Fibroblast of peridontal ligament (primary cell): ENCODE data around the gene CDK13.
A peak's percentile ranks its signal among the peaks of the same experiment; 100 is the strongest.

Source experiments
- DNase-seq: peaks from one replicate; pipeline ENCODE4 v3.0.0-alpha.2; 2010; ENCODE audit errors: extremely low read depth

Gene CDK13

DNA sequence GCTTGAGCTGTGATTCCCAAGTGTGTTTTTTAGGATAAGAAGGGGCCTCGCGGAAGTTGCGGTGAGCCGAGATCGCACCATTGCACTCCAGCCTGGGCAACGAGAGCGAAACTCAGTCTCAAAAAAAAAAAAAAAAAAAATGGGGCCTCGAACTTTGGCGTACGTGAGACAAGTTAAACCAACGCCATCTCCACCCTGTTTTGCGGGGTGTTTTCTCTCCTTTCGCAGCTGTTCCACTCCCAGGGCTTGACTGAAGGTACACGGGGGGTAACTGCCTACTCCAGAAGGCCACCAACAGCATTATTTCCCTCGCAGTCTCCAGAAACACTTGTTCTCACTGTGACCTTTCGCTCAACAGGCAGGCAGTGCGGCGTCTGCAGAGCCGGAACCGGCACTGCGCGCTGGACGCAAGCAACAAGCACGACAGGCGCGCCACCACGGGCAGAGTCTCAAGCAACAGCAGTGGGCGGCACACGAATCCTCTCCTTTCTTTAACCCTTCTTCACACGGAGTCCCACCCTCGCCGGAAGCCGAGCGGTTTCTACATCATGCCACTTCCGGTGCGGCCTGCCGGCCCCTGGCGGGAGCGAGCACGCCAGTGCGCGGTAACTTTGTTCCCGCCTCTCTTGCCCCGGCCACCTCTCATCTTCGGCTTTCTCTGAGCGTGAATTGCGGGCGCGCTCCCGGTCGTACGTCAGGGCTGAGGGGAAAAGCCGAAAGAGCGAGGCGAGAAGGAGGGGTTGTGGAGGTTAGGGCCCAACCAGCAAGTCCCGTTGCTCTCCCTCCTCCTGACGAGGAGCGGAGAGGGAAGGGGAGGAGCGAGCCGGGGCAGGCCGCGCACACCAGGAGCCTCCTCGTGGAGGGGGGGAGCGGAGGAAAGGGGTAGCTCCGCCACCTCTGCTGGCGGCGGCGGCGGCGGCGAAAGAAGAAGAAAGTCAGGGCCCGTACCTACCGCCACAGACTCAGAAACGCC, 814 bp upstream of the CDK13 start:
- DNase-seq: peak; percentile 99

DNA sequence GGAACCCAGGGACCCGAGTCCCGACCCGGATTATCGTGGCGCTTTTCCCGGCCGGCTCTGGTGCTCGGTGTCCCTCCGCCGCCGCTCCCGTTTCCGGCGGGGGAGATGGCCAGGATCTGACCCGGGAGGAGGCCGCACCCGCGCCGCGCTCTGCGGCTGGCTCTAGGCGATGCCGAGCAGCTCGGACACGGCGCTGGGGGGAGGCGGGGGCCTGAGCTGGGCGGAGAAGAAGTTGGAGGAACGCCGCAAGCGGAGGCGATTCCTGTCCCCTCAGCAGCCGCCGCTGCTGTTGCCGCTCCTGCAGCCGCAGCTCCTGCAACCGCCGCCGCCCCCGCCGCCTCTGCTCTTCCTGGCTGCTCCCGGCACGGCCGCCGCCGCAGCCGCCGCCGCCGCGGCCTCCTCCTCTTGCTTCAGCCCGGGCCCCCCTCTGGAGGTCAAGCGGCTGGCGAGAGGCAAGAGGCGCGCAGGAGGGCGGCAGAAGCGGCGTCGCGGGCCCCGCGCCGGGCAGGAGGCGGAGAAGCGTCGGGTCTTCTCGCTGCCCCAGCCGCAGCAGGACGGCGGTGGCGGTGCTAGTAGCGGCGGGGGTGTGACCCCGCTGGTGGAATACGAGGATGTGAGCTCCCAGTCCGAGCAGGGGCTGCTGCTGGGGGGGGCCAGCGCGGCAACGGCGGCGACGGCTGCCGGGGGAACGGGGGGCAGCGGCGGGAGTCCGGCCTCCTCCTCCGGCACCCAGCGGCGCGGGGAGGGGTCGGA, 593 bp downstream of the CDK13 start:
- DNase-seq: peak; percentile 20

DNA sequence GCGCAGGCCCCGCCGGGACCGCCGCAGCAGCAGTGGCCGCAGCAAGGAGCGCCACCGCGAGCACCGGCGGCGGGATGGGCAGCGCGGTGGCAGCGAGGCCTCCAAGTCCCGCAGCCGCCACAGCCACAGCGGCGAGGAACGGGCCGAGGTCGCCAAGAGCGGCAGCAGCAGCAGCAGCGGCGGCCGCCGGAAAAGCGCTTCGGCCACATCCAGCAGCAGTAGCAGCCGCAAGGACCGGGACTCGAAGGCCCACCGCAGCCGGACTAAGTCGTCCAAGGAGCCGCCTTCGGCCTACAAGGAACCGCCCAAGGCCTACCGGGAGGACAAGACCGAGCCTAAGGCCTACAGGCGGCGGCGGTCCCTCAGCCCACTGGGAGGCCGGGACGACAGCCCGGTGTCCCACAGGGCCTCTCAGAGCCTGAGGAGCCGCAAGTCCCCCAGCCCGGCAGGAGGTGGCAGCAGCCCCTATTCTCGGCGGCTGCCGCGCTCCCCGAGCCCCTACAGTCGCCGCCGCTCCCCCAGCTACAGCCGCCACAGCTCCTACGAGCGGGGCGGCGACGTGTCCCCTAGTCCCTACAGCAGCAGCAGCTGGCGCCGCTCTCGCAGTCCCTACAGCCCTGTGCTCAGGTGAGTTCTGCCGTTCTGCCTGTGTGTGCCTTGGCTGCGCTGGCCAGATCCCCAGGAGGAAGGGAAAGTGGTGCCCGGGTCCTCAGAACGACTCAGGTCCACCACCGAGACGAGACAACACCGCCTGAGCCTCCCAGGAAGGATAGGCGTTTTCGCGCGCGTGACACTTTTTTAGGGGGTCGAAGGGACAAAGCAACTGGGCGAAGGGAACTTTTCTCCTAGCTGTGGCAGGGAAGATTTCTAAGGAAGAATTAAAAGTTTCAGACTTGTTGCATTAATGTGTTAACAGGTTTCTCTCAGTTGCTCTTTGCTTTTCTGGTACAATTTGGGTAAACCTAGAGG, 1.5 kb downstream of the CDK13 start:
- DNase-seq: peak; percentile 25

DNA sequence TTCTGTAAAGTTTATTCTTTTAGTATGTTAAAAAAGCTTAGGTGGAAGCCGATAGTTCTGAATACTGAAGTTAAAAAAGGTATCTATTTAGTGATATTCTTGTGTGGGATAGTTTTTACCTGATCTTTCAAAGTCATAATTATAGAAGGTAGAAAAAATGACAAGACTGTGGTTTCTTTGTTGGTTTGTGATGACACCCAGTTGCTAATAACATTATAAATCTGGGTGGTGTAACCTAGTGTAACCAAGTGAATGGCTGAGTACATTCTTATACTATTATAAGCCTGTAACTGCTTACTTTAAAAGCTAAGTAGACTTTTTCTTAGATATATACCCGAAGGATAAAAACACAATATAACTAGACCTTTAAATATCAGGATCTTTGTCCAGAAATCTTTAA, 2.3 kb downstream of the CDK13 start:
- DNase-seq: peak; percentile 66

DNA sequence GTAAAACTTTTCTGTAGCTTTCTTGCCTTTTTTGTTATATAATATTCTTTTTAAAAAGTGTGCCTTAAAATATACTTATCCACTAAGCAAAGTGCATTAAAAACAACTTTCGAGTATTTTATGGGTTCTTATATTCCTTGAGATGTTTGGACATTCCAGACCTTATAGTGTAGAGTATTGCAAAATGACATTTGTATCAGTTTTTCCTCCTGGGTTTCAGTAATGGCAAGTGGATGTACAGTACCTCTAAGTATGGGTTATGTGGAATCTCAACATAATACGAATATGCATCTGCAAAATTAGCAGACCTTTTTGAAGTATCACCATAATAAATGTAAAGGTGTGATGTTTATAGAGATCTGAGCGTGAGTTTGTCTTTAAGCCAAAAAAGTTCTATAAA, 2.7 kb downstream of the CDK13 start:
- DNase-seq: peak; percentile 41

DNA sequence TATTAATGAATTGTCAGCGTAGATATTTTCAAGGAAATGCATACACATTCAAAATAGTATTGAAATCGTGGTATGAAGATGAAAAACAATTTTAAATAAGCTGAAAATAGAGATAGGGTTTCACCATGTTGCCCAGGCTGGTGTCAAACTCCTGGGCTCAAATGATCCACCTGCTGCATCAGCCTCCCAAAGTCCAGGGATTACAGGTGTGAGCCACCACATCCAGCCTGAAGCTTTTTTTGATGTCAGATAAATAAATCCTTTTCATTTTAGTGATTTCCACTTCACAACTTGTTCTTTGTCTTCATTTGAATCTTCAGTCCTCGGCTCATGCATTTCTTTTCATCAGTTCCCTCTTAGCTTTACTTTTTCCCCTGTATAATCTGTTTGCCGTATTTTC, 4.6 kb downstream of the CDK13 start:
- DNase-seq: no peak

DNA sequence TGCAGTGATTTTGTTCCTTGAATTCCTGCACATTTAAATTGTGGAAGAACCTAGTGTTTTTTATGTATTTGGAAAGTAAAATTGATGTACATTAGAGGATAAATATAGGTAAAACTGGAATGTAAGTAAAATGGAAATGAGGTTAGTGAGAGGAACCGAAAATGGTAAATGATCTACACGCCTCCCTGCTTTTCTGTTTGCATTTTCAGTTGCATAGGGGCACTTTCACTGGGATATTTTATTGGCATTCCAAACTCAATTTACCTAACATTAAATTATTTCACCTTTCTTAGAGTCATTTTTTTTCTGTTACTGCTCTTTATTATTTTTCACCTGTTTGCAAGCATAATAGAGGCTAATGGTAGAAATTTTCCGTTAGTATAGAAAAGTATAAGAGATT, 8.0 kb downstream of the CDK13 start:
- DNase-seq: no peak

DNA sequence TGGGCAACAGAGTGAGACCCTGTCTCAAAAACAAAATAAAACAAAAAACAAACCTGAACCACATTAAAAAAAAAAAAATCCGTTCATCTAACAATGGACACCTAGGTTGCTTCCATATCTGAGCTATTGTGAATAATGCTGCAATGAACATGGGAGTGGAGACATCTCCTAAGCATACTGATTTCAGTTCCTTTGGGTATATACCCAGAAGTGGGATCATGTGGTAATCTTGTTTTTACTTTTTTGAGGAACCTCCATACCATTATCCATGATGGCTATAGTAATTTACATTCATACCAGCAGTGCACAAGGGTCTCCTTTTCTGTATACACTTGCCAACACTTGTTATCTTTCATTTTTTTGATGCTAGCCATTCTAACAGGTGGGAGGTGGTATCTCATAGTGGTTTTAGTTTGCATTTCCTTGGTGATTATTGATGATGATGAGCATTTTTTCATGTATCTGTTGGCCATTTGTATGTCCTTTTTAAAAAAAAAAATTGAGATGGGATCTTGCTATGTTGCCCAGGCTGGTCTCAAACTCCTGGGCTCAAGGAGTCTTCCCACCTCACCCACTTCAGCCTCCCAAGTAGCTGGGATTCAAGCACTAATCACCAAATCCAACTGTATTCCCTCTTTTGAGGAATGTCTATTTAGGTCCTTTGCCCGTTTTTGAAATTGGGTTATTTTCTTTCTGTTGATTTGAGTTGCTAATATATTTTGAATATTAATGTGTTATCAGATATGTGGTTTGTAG, 17.5 kb downstream of the CDK13 start:
- no peak for DNase-seq

DNA sequence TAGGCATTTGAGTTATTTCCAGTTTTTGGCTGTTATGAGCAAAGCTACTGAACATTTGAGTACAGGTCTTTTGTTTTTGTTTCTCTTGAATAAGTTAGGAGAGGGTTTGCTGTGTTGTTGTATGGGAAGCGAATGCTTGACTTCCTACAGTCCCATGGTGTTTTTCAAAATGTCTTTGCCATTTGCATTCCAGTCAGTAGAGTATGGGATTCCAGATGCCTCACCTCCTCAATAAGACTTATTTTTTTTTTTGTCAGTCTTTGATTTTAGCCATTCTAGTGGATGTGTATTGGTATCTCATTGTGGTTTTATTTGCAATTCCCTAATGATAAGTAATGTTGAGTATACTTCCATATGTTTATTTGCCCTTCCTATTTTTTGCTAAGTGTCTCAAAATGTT, 19.4 kb downstream of the CDK13 start:
- DNase-seq: peak; percentile 15

DNA sequence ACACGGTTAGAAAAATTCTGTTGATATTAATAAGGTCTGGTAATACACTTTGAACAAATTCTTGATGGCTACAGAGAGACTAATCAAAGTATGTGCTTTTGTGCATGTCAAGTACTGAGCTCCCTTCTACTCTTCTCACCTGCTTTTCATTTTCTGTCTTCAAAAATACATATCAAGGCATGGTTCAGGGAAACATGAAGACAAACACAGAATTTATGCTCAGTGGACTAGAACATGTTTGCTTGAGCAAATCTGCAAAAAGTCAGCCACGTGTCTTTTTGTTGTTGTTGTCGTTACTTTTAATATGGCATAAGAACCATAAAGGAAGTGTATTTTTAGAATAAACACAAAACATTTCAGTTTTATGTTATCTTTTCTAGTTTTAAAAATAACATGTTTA, 21.9 kb downstream of the CDK13 start:
- no peak for DNase-seq

DNA sequence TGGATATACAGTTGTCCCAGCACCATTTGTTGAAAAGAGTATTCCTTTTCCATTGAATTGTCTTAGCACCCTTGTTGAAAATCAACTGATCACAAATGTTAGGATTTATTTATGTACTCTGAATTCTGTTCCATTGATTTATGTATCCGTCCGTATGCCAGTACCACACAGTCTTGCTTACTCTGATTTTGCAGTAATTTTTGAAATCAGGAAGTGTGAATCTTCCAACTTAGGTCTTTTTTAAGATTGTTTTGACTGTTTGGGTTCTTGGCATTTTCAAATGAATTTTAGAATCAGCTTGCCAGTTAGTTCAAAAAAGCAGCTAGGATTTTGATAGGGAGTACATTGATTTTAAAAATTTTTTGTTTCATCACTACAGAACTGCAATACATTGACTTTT, 23.7 kb downstream of the CDK13 start:
- DNase-seq: no peak

DNA sequence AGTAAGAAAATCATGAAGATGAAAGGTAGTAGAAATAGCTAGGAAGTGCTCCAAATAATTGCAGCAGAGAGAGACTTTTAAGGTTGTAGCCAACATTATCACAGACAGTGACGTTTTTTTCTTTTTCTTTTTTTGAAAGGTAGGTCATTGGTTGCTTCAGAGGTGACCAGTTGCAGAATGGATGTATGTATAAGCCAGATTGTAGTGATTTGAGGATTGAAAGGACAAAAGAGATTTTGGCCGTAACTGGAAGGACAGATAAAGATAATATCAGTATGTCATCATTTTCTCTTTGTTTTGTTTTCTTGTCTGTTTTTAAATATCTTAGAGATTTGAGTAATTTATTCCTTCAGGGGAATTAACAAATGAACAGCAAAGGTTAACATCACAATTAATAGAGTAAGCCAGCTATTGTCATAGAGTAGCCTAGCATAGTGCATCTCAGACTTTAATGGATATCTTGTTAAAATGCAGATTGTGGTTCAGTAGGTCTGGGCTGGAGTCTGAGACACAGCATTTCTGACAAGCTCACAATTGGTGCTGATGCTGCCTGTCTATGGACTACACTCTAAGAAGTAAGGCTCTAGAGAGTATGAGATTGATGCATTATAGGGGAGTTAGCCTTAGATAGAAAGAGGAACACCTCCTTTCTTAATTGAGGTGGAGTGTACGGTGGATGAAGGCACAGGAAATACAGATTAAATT, 28.3 kb downstream of the CDK13 start:
- no peak for DNase-seq

DNA sequence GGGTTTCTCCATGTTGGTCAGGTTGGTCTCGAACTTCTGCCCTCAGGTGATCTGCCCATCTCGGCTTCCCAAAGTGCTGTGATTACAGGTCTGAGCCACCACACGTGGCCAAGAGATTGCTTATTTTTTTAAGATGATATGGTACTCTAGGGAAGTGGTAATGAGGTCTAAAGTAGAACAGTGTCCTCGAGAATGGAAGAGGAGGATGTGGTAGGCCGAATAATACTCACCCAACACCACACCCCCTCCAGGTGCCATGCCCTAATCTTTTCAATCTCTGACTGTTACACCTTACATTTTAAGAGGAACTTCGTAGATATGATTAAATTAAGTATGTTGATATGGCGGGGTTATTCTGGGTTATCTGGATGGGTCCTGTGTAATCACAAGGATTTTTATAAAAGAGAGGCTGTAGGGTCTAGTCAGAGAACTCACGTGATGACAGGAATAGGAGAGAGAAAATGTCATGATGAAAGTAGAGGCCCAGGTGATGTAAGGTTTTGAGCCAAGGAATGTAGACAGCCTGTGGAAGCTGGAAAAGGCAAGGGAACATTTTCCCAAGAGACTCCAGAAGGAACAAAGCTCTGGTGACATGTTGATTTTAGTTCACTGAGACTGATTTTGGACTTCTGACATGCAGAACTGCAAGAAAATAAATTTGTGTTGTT, 29.5 kb downstream of the CDK13 start:
- DNase-seq: no peak

DNA sequence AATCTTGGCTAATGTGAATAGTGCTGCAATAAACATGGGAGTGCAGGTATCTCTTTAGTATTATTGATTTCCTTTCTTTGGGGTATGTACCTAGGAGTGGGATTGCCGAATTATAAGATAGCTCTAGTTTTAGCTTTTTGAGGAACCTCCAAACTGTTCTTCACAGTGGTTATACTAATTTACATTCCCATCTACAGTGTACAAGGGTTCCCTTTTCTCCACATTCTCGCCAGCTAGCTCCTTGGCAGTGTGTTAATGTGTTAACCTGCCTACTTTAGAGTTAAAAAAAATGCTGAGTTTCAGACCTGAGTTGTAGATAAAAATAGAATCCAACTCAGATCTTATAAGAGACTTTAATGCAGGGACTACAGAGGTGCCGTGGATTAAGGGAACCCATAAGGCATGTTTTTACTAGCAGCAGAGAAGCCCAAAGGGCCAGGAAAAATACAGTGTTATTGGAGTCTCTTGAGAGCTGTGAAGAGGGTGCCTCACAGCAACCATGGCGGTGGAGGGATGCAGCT, 35.4 kb downstream of the CDK13 start:
- no peak for DNase-seq

DNA sequence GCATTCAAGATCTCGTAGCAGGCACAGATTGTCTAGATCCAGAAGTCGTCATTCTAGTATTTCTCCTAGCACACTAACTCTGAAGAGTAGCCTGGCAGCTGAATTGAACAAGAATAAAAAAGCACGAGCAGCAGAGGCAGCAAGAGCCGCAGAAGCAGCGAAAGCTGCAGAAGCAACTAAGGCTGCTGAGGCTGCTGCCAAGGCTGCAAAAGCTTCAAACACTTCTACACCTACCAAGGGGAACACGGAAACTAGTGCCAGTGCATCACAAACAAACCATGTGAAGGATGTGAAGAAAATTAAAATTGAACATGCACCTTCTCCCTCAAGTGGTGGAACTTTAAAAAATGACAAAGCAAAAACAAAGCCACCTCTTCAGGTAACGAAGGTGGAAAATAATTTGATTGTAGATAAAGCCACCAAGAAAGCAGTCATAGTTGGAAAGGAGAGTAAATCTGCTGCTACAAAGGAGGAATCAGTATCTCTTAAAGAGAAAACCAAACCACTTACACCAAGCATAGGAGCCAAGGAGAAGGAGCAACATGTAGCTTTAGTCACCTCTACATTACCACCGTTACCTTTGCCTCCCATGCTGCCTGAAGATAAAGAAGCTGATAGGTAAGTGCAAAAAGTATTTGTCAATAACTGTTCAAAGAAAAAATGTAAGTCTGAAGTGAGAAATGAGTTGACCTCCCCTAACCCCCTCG, 37.7 kb downstream of the CDK13 start:
- DNase-seq: no peak

DNA sequence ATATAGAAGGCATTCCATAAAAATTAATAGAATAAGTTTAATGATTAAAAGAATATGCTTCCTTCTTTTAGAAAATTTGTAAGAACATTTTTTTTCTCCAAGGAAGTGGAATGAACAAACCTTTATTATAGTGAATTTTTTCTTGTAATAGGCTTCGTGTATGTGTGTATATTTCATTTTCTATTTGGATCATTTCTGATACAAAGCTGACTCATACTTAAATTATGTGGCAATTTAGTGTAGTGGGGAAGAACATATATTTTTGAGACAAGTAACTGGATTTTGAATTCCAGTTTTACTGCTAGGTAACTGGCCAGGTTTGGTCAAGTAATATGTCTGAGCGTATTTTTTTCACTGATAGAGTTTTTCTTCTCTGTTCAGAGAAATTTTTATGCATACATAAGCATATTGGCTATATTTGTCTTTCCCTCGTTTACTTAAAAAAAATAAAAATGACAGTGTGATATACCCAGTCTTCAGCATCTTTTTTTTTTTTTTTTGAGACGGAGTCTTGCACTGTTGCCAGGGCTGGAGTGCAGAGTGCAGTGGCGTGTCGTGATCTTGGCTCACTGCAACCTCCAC, 50.8 kb downstream of the CDK13 start:
- peak; percentile 49 for DNase-seq

DNA sequence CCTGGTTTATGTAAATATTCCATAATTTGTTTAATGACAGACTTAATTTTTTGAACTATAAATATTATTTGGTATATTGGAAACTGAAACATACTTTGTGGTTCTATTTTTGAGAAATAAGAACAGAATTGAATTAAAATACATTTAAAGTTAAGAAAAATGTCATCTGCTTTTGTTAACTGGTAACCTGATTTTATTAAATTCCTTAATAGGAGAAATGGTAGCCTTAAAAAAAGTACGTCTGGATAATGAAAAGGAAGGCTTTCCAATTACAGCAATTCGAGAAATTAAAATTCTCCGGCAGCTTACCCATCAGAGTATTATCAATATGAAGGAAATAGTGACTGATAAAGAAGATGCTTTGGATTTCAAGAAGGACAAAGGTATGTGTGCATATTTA, 51.6 kb downstream of the CDK13 start:
- no peak for DNase-seq

DNA sequence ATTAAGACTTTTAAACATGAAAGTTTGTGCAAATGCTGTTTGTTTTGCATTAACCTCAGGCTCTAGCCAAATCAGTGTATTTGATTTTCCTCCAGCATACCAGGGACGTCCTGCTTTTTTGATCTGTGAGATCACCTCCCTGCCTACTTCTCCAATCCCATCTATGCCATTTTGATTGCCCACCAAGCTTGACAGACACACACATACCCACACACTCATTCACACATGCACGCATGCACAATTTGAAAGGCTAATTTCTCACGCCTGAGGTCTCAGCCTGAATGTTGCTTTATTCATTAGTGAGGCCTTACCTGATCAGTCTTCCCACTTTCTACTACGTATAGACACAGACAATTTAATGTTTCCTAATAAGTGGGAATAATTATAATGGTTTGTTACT, 53.5 kb downstream of the CDK13 start:
- no peak for DNase-seq
